Measurements from ENCODE around the gene PCGF1. TPM values are rescaled to one million over a fixed set of nuclear protein-coding genes. Genes with fewer than 3 reads are reported as not detected.
A peak's percentile ranks its signal among the peaks of the same experiment; 100 is the strongest.

The PCGF1 gene
- total RNA-seq, 2 experiments from 2014 or later, result 11.6 to 13.8 TPM

DNA sequence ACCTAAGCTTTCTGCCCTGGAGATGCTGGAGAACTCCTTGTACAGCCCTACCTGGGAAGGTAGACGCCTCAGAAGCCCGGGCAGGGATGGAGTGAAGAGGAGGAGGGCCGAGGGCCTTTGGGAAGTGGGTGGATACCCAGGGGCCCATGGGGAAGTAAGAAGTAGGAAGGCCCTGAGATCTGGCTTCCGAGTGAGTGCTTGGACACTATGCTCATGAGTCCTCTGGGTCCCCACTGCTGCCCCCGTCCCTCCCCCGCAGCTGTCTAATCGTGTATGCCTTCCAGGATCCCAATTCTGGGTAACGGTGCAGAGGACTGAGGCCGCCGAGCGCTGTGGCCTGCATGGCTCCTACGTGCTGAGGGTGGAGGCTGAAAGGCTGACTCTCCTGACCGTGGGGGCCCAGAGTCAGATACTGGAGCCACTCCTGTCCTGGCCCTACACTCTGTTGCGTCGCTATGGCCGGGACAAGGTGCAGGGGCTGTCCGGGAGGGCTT is 48.2 kb upstream of the PCGF1 start:
- peaks cover 0 to 4% of the 10 kb centered on the region in 2 experiments for H3K9me3 ChIP-seq (ENCODE audit: control insufficient read depth in 1 of 2, insufficient read depth in 1 of 2, low read length in 2 of 2)
- POLR2A ChIA-PET, result no interaction called here
- H3K36me3 ChIP-seq (ENCODE audit: insufficient read depth, low read length), result peaks cover 12% of the 10 kb centered on the region
- Mint-ChIP-seq H3K9me3 (no peaks in the 10 kb centered on the region), H3K27me3 (peaks cover 16% of the 10 kb centered on the region), H3K4me1 (ENCODE audit: low read depth) (peaks cover 12% of the 10 kb centered on the region), H3K36me3 (ENCODE audit: low read depth) (peaks cover 14% of the 10 kb centered on the region), H3K4me3 (peak overlapping the region; percentile 94), H3K27ac (peak overlapping the region; percentile 84)
- H3K27me3 ChIP-seq (ENCODE audit: control insufficient read depth in 1 of 2, insufficient read depth in 2 of 2, low read length in 2 of 2), result no peaks in the 10 kb centered on the region
- H3K27ac ChIP-seq (ENCODE audit: low read depth in 1 of 2, low read length in 2 of 2), result no peak overlapping the region
- DNase-seq, result peak in 2 of 14 experiments; percentile 28 to 33
- intact Hi-C loops (cut with DNase I, micrococcal nuclease), result loop anchor here in 1 of 2 experiments (10.0 kb wide), 1 partner anchor 99 kb away; the partner anchor contains the start of gene SEMA4F
- H3K4me1 ChIP-seq (ENCODE audit: insufficient read depth, low read length), result peaks cover 28% of the 10 kb centered on the region
- no peak for ATAC-seq (ENCODE audit: poor library complexity)
- CTCF ChIA-PET, result interaction anchor here (1.3 kb wide), 1 partner anchor 24 kb away, joined by 4 read pairs; no protein-coding TSS in a partner anchor
- TF ChIP-seq CTCF (IDR thresholded peaks at IDR 0.05), result no peak
- H3K4me3 ChIP-seq (ENCODE audit: low read length), result peak overlapping the region; percentile 80

DNA sequence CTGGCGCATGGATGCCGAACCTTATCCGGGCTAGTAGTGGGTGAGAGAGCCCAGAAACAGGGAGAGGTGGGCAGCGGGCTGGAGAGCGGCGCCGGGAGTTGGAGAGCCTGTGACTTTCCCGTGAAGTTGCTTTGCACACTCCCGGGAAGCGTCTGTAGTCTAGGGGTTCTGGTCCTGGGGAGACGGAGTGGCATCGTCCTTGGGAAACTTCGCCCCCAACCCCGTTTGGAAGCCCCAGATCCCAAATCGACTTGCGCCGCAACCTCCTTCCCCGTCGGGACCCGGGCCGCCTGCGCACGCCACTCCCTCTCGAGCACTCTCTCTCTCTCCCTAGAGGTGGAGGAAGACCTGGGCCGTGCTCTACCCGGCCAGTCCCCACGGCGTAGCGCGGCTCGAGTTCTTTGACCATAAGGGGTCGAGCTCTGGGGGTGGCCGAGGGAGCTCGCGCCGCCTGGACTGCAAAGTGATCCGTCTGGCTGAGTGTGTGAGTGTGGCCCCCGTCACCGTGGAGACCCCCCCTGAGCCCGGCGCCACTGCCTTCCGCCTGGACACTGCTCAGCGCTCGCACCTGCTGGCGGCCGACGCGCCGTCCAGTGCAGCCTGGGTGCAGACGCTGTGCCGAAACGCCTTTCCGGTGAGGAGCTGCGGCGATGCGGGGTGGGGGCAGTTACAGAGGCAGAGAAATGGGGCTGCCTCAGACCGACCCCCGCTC is 47.5 kb upstream of the PCGF1 start:
- POLR2A ChIA-PET, result no interaction called here

More for the DNA sequence above, 47.5 kb upstream of the PCGF1 start:
- Mint-ChIP-seq H3K27ac (peak overlapping the region; percentile 84), H3K4me3 (peak overlapping the region; percentile 94), H3K9me3 (no peaks in the 10 kb centered on the region), H3K36me3 (ENCODE audit: low read depth) (peaks cover 14% of the 10 kb centered on the region), H3K4me1 (ENCODE audit: low read depth) (peaks cover 12% of the 10 kb centered on the region), H3K27me3 (peaks cover 18% of the 10 kb centered on the region)
- intact Hi-C loops (cut with DNase I, micrococcal nuclease), result loop anchor here (1.0 to 10.0 kb wide), 3 partner anchors 25 to 100 kb away; partner anchors contain the start of genes AUP1 (in 1 of the 2), HTRA2 (in 1 of the 2) and SEMA4F (in 1 of the 2)
- TF ChIP-seq CTCF (IDR thresholded peaks at IDR 0.05), result no peak
- DNase-seq, result peak in 13 of 14 experiments; percentile 21 to 67 (median 39)
- H3K9me3 ChIP-seq (ENCODE audit: control insufficient read depth in 1 of 2, insufficient read depth in 1 of 2, low read length in 2 of 2), result peaks cover 0 to 4% of the 10 kb centered on the region in 2 experiments
- CTCF ChIA-PET, result interaction anchor here (0.5 to 1.3 kb wide), 2 partner anchors 23 to 1378 kb away, joined by 4 read pairs; no protein-coding TSS in a partner anchor
- H3K27me3 ChIP-seq (ENCODE audit: control insufficient read depth in 1 of 2, insufficient read depth in 2 of 2, low read length in 2 of 2), result peaks cover 0 to 5% of the 10 kb centered on the region in 2 experiments
- H3K27ac ChIP-seq (ENCODE audit: low read depth in 1 of 2, low read length in 2 of 2), result peak overlapping the region; percentile 51 to 75
- H3K4me3 ChIP-seq (ENCODE audit: low read length), result peak overlapping the region; percentile 80
- H3K4me1 ChIP-seq (ENCODE audit: insufficient read depth, low read length), result peaks cover 28% of the 10 kb centered on the region
- peak; percentile 58 for ATAC-seq (ENCODE audit: poor library complexity)
- H3K36me3 ChIP-seq (ENCODE audit: insufficient read depth, low read length), result peaks cover 12% of the 10 kb centered on the region

All from CD4-positive, alpha-beta T cell (primary cell).